Motor neuron (in vitro differentiated cells): ENCODE measurements around the gene NDUFA9. TPM values are rescaled to one million over a fixed set of nuclear protein-coding genes. Genes with fewer than 3 reads are reported as not detected.

Source experiments
- ATAC-seq, 8 experiments: fragments of 200-7000 bp; cut with Tn5 transposase; replicated peaks in 6 of 8; 2 replicates each; pipeline ENCODE4 v1.8.0; 2021; ENCODE audit warnings: mild to moderate bottlenecking in 8 of 8, moderate library complexity in 8 of 8
- H3K27ac ChIP-seq, 2 donors: fragments of 250-450 bp; sonication (Bioruptor Pico); 2 replicates each; pipeline ENCODE4 v1.9.0; 2021; ENCODE audit warnings: antibody characterized with exemption in 2 of 2, mild to moderate bottlenecking in 2 of 2, moderate library complexity in 1 of 2
- H3K4me1 ChIP-seq, 2 donors: fragments of 250-450 bp; sonication (Bioruptor Pico); replicated peaks in 1 of 2; 2 replicates each; pipeline ENCODE4 v1.6.1; 2021; ENCODE audit warnings: antibody characterized with exemption in 2 of 2, mild to moderate bottlenecking in 2 of 2, moderate library complexity in 1 of 2
- H3K4me3 ChIP-seq, 5 donors: fragments of 250-450 bp; sonication (Bioruptor Pico); 2 replicates each; pipeline ENCODE4 v1.9.0; 2021; ENCODE audit warnings: antibody characterized with exemption in 5 of 5, mild to moderate bottlenecking in 5 of 5, moderate library complexity in 4 of 5
- WGBS, 10 experiments: fragments of 450-650 bp; shearing (Covaris generic); methylation state at CpG; one replicate each; pipeline ENCODE4 v1.0.0; 2022; 5-methylcytosine and 5-hydroxymethylcytosine counted together
- in situ Hi-C, 9 experiments: fragments of 400-800 bp; cut with MboI; loops; one replicate each; pipeline ENCODE4 v1.15.0; 2021; ENCODE audit warnings: low sequenced_read_pairs in 9 of 9, low pct_unique_long_range_greater_than_20kb in 2 of 9; ENCODE audit not compliant: unreplicated experiment in 9 of 9
- total RNA-seq, 8 experiments: library from RNA; unstranded; fragments of 300-600 nt; gene quantifications; 2 replicates each; pipeline versions ENCODE4 v1.2.3 to v1.2.4, GENCODE V29; 2022

The NDUFA9 gene
- total RNA-seq, result 100 to 1,000 TPM in 1 of 8 experiments, 10 to 100 TPM in 7; 25.3 to 107 (median 51.3) TPM

DNA sequence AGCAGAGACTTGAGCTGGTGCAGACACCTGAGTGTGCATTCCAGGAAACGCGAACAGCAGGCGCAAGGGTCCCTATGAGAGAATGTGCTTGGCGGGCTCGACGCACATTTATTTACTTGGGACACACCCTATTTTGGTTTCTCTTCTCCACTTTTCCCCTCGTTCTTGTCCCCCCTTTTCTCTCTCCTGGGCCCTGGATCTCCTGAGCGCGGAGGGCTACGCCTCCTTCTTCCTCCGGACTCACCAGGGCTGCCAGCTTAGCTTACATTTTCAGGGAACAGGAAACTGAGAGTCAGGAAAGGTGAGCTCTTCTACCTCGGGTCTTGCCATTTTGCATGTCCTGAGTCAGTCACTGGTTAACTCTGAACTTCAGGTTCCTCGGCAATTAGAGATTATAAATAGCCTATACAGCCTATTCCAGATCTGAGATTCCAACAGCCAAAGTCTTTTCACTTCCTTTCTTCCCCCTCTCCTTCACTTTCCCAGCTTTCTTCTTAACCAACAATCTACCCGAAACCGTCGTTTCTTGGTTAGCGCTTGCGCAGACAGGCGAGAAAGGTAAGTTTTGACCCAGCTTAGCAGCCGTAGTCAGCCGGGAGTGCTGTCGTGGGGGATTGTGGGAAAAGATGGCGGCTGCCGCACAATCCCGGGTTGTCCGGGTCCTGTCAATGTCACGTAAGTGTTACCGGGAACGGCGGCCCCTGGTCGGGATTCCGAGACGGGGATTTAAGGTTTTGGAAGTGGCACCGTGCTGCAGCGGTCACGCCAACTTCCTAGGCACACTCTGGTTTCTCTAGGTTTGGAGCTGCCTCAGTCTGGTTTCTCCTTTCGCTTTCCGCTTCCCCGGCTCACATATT is at the start of gene NDUFA9, which contains the start of gene AKAP3:
NDUFA9 (plus strand) TSS at position 614 of the 857 bp plus-strand sequence; CDS start at position 627, 13 bp downstream.
AKAP3 (minus strand) TSS at position 551 of the 857 bp plus-strand sequence. CDS start 10,855 bp downstream, outside the sequence.
- in situ Hi-C loops, result no loop called here
- H3K4me3 ChIP-seq, result peak within 1 kb of the TSS; percentile 55 to 96 (median 88)
- peaks cover 16% of the 10 kb centered on the region in 2 donors for H3K4me1 ChIP-seq
- H3K27ac ChIP-seq, result peak within 1 kb of the TSS; percentile 95 to 96
- WGBS, 10 experiments, result 0 to 3% (median 0%) methylated on average over 5 to 14 of the region's 39 CpGs
- peak; percentile 87 to 99 (median 94) for ATAC-seq

GRCh38 chr12:4603421-4603820 is 45.5 kb upstream of the NDUFA9 start:
- H3K4me1 ChIP-seq, result peaks cover 3 to 19% of the 10 kb centered on the region in 2 donors
- 7 to 73% (median 53%) methylated on average over 2 to 7 of the region's 7 CpGs; no CpG with 5 or more reads in 1 of the 10 experiments for WGBS, 10 experiments
- ATAC-seq, result no peak
- H3K27ac ChIP-seq, result no peak overlapping the region
- in situ Hi-C loops, result no loop called here
- H3K4me3 ChIP-seq, result no peak overlapping the region

DNA sequence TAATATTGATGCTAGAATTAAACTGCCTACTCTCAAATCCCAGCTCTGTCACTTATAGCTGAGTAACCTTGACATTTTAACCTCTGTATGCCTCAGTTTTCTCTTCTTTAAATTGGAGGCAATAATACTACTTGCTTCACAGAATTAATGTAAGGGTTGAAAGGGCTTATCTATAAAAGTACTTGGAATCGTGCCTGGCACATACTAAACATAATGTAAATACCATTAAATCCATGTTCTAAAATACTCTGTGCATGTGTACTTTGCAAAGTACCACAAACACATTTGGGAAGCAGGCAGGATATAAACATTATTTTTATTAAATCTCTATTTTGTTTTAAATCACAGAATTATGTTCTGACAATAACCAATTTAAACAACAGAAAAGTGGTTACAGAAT is 45.0 kb upstream of the NDUFA9 start:
- H3K4me3 ChIP-seq, result no peak overlapping the region
- H3K4me1 ChIP-seq, result peaks cover 3 to 19% of the 10 kb centered on the region in 2 donors
- in situ Hi-C loops, result no loop called here
- no peak for ATAC-seq
- WGBS, 10 experiments, result 0 to 63% (median 18%) methylated on average over 1 of the region's 1 CpG
- H3K27ac ChIP-seq, result no peak overlapping the region

DNA sequence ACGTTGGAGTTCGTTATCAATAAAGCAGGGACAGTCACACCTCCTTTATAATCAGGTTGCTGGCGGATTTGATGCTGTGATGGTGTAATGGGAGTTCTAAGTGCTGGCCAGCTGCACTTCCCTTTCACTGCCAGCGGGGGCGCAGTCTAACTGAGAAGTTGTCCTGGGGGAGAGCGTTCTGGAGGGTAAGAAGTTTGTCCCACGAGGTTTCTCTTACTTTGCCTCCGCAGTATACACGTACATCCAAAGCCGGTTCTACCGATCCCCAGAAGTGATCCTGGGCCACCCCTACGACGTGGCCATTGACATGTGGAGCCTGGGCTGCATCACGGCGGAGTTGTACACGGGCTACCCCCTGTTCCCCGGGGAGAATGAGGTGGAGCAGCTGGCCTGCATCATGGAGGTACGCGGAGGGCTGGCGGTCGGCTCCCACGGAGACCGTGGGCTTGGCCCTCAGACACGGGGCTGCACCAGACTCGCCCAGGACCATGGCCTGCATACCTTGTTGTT is 44.2 kb upstream of the NDUFA9 start:
- WGBS, 10 experiments, result 0 to 13% (median 1%) methylated on average over 2 to 17 of the region's 25 CpGs; no CpG with 5 or more reads in 2 of the 10 experiments
- in situ Hi-C loops, result no loop called here
- Histone ChIP-seq H3K4me3 (peak overlapping the region; percentile 57 to 90 (median 68)), H3K4me1 (peaks cover 3 to 19% of the 10 kb centered on the region in 2 donors), H3K27ac (peak overlapping the region; percentile 29 to 67)
- peak; percentile 95 to 99 (median 96) for ATAC-seq

GRCh38 chr12:4607056-4607455 is 41.9 kb upstream of the NDUFA9 start:
- no peak for ATAC-seq
- Histone ChIP-seq H3K4me1 (peaks cover 3 to 19% of the 10 kb centered on the region in 2 donors), H3K27ac (no peak overlapping the region), H3K4me3 (no peak overlapping the region)
- WGBS, 10 experiments, result 76 to 100% (median 84%) methylated on average over 1 to 3 of the region's 3 CpGs; no CpG with 5 or more reads in 6 of the 10 experiments
- in situ Hi-C loops, result no loop called here

DNA sequence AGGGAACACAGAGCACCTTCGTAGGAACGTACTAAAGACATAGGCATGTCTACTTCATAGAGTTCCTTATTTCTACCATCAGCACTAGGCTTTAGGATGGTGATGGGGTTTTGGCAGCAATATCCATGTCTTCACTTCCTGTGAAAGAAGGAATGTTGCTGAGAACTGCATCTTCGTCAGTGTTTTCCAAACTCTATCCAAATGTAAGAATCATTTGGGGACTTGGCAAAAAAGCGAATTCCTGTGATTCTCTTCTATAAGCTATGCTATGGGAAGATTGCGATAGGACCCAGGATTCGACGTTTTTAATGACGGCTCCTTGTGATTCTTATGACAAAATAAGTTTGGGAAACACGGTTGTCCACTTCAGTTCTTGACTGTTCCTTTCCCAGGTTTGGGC is 39.8 kb upstream of the NDUFA9 start:
- H3K4me1 ChIP-seq, result peaks cover 3 to 13% of the 10 kb centered on the region in 2 donors
- 88 to 100% (median 93%) methylated on average over 1 to 7 of the region's 9 CpGs; no CpG with 5 or more reads in 3 of the 10 experiments for WGBS, 10 experiments
- in situ Hi-C loops, result no loop called here
- H3K27ac ChIP-seq, result no peak overlapping the region
- ATAC-seq, result no peak
- H3K4me3 ChIP-seq, result no peak overlapping the region

DNA sequence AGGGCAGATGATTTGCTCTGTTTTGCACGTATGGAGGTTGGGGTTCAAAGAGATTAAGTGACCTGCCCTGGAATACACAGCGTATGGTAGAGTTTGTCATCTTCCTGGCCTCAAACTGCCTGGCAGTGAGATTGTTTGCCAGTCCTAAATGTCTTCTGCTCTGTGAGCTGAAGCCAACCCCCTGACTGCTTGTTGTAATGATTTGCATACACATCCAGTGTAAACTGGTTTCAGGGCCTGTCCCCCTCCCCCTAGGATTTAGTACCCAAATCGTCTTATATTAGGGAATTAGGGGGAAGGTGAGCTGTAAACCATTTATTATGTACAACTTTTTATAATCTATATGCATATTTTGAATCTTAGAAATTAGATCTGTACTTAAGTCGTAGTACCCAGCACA is 38.4 kb upstream of the NDUFA9 start:
- no peak overlapping the region for H3K4me3 ChIP-seq
- H3K4me1 ChIP-seq, result peaks cover 3 to 12% of the 10 kb centered on the region in 2 donors
- no peak for ATAC-seq
- 50 to 100% (median 83%) methylated on average over 1 to 4 of the region's 4 CpGs for WGBS, 10 experiments
- no peak overlapping the region for H3K27ac ChIP-seq
- in situ Hi-C loops, result no loop called here

GRCh38 chr12:4615667-4616066 is 33.2 kb upstream of the NDUFA9 start:
- ATAC-seq, result no peak
- WGBS, 10 experiments, result 82 to 100% (median 92%) methylated on average over 2 to 8 of the region's 9 CpGs; no CpG with 5 or more reads in 7 of the 10 experiments
- in situ Hi-C loops, result no loop called here
- H3K27ac ChIP-seq, result no peak overlapping the region
- no peak overlapping the region for H3K4me3 ChIP-seq
- no peaks in the 10 kb centered on the region for H3K4me1 ChIP-seq

GRCh38 chr12:4621511-4621910 is 27.4 kb upstream of the NDUFA9 start:
- in situ Hi-C loops, result no loop called here
- WGBS, 10 experiments, result 39 to 100% (median 88%) methylated on average over 1 to 3 of the region's 3 CpGs; no CpG with 5 or more reads in 1 of the 10 experiments

GRCh38 chr12:4626543-4626942 is 22.4 kb upstream of the NDUFA9 start:
- 18 to 90% (median 57%) methylated on average over 2 to 4 of the region's 5 CpGs; no CpG with 5 or more reads in 3 of the 10 experiments for WGBS, 10 experiments
- H3K4me3 ChIP-seq, result no peak overlapping the region
- ATAC-seq, result no peak
- no peak overlapping the region for H3K27ac ChIP-seq
- in situ Hi-C loops, result no loop called here
- no peaks in the 10 kb centered on the region for H3K4me1 ChIP-seq

More at GRCh38 chr12:4621511-4621910, 27.4 kb upstream of the NDUFA9 start:
- no peak for ATAC-seq
- Histone ChIP-seq H3K4me3 (no peak overlapping the region), H3K27ac (no peak overlapping the region), H3K4me1 (no peaks in the 10 kb centered on the region)

- WGBS, 10 experiments, result 55 to 100% (median 83%) methylated on average over 1 to 8 of the region's 10 CpGs; no CpG with 5 or more reads in 3 of the 10 experiments
- in situ Hi-C loops, result no loop called here
- no peak for ATAC-seq
- Histone ChIP-seq H3K27ac (no peak overlapping the region), H3K4me1 (no peaks in the 10 kb centered on the region), H3K4me3 (no peak overlapping the region)
Measured at GRCh38 chr12:4628406-4628805, 20.5 kb upstream of the NDUFA9 start.

GRCh38 chr12:4630262-4630661 is 18.7 kb upstream of the NDUFA9 start:
- H3K27ac ChIP-seq, result no peak overlapping the region
- WGBS, 10 experiments, result 0 to 54% (median 15%) methylated on average over 2 to 5 of the region's 5 CpGs; no CpG with 5 or more reads in 2 of the 10 experiments
- no peak overlapping the region for H3K4me3 ChIP-seq
- H3K4me1 ChIP-seq, result no peaks in the 10 kb centered on the region
- in situ Hi-C loops, result no loop called here
- no peak for ATAC-seq

- Histone ChIP-seq H3K4me1 (peaks cover 5 to 11% of the 10 kb centered on the region in 2 donors), H3K4me3 (no peak overlapping the region), H3K27ac (no peak overlapping the region)
- no peak for ATAC-seq
- 20 to 100% (median 66%) methylated on average over 1 to 6 of the region's 6 CpGs for WGBS, 10 experiments
- in situ Hi-C loops, result no loop called here
Measured at GRCh38 chr12:4643747-4644146, 5.2 kb upstream of the NDUFA9 start.
